ENCODE measurements around the gene MBD3L1. TPM values are rescaled to one million over a fixed set of nuclear protein-coding genes. Genes with fewer than 3 reads are reported as not detected.
A peak's percentile ranks its signal among the peaks of the same experiment; 100 is the strongest.

MBD3L1 gene
- total and polyA plus RNA-seq, 9 of the 15 experiments (the other 6 are each of a cell fraction or from before 2014, with no cell fraction given), result not detected

GRCh38 chr19:8811315-8812172 lies 20.6 kb upstream of the MBD3L1 start (continued):
- peak in 1 of 2 experiments; percentile 97; a peak in 2 of 3 replicates for TF ChIP-seq CBX3 (IDR thresholded peaks at IDR 0.05; ENCODE audit: borderline replicate concordance in 1 of 2, low read length in 2 of 2)
- TF ChIP-seq ARHGAP35 (IDR thresholded peaks at IDR 0.05; ENCODE audit: partially characterized antibody), result no peak
- TF ChIP-seq PHTF2 (CRISPR knock-in tag; IDR thresholded peaks at IDR 0.05), result no peak
- TF ChIP-seq, protein P1, sequence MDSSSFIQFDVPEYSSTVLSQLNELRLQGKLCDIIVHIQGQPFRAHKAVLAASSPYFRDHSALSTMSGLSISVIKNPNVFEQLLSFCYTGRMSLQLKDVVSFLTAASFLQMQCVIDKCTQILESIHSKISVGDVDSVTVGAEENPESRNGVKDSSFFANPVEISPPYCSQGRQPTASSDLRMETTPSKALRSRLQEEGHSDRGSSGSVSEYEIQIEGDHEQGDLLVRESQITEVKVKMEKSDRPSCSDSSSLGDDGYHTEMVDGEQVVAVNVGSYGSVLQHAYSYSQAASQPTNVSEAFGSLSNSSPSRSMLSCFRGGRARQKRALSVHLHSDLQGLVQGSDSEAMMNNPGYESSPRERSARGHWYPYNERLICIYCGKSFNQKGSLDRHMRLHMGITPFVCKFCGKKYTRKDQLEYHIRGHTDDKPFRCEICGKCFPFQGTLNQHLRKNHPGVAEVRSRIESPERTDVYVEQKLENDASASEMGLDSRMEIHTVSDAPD (CRISPR knock-in tag; IDR thresholded peaks at IDR 0.05), result no peak
- TF ChIP-seq, protein P2, sequence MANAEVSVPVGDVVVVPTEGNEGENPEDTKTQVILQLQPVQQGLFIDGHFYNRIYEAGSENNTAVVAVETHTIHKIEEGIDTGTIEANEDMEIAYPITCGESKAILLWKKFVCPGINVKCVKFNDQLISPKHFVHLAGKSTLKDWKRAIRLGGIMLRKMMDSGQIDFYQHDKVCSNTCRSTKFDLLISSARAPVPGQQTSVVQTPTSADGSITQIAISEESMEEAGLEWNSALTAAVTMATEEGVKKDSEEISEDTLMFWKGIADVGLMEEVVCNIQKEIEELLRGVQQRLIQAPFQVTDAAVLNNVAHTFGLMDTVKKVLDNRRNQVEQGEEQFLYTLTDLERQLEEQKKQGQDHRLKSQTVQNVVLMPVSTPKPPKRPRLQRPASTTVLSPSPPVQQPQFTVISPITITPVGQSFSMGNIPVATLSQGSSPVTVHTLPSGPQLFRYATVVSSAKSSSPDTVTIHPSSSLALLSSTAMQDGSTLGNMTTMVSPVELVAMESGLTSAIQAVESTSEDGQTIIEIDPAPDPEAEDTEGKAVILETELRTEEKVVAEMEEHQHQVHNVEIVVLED (CRISPR knock-in tag; IDR thresholded peaks at IDR 0.05), result no peak
- no peak for TF ChIP-seq TEAD2 (tag; IDR thresholded peaks at IDR 0.05)
- TF ChIP-seq C11orf30 (IDR thresholded peaks at IDR 0.05; ENCODE audit: low read depth), result no peak
- peak; percentile 99 for TF ChIP-seq ZNF75A (CRISPR knock-in tag; IDR thresholded peaks at IDR 0.05)
- peak; percentile 85 for TF ChIP-seq RBM25 (IDR thresholded peaks at IDR 0.05; ENCODE audit: low read depth, low read length, severe bottlenecking)
- no peak for TF ChIP-seq HLTF (IDR thresholded peaks at IDR 0.05)
- TF ChIP-seq XRCC4 (IDR thresholded peaks at IDR 0.05; ENCODE audit: extremely low read depth, insufficient read depth, insufficient read length), result no peak
- TF ChIP-seq SNRNP70 (optimal IDR thresholded peaks at IDR 0.05; ENCODE audit: low read depth, low read length), result no peak
- no peak for TF ChIP-seq ZNF449 (CRISPR knock-in tag; IDR thresholded peaks at IDR 0.05)
- TF ChIP-seq ZNF347 (CRISPR knock-in tag; IDR thresholded peaks at IDR 0.05; ENCODE audit: low read depth), result no peak
- no peak for TF ChIP-seq SMAD4 (CRISPR knock-in tag; conservative IDR thresholded peaks at IDR 0.05)
- TF ChIP-seq ZNF589 (CRISPR knock-in tag; IDR thresholded peaks at IDR 0.05; ENCODE audit: low read depth), result no peak
- TF ChIP-seq MNT (conservative IDR thresholded peaks at IDR 0.05), result no peak
- TF ChIP-seq TRIM24 (IDR thresholded peaks at IDR 0.05), result peak in 1 of 2 experiments; percentile 82; a peak in 2 of 4 replicates
- no peak for TF ChIP-seq PHF20 (IDR thresholded peaks at IDR 0.05; ENCODE audit: partially characterized antibody)
- no peak for TF ChIP-seq SP2 (IDR thresholded peaks at IDR 0.05; ENCODE audit: extremely low read depth, low read depth, low read length, poor library complexity, severe bottlenecking)
- TF ChIP-seq ZNF431 (CRISPR knock-in tag; IDR thresholded peaks at IDR 0.05), result no peak
- peak; percentile 93 for TF ChIP-seq XRCC3 (IDR thresholded peaks at IDR 0.05)
- no peak for TF ChIP-seq CCAR2 (IDR thresholded peaks at IDR 0.05; ENCODE audit: low read depth, low read length)
- no peak for TF ChIP-seq MECOM (CRISPR knock-in tag; IDR thresholded peaks at IDR 0.05)
